Measurements from ENCODE around the gene SALL2. TPM values are rescaled to one million over a fixed set of nuclear protein-coding genes. Genes with fewer than 3 reads are reported as not detected.
A peak's percentile ranks its signal among the peaks of the same experiment; 100 is the strongest.

SALL2 gene
- total and polyA plus RNA-seq, 10 of the 15 experiments (the other 5 are each of a cell fraction or from before 2014, with no cell fraction given) = 1.6 to 6.2 (median 2.1) TPM

DNA sequence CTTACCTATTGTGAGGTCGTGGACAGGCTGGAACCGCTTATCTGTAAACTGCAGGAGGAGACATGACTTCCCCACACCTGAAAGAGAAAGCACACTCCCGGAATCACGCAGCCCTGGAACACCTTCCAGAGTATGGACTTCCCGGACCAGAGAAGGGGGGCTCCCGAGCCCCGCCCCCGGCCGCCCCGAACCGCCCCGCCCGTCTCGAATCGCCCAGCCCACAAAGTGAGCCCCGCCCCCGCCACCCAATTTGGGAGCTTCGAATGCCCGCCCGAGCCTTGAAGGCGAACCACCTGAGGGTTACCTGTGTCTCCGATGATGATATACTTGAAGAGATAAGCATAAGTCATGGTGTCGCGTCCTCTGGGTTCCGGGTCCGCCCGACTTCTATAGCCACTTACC is 49.6 kb downstream of the SALL2 start:
- H4K20me1 ChIP-seq (ENCODE audit: control insufficient read depth, insufficient read depth) = no peaks in the 10 kb centered on the region
- H2AFZ ChIP-seq (ENCODE audit: control insufficient read depth, low read depth, low read length) = peak overlapping the region; percentile 88
- FAIRE-seq = no peak
- WGBS (ENCODE audit: insufficient coverage, insufficient replicate concordance, low lambda C conversion rate, missing lambda C conversion rate) = under 1% methylated on average over 27 of the region's 27 CpGs
- intact Hi-C loops (cut with micrococcal nuclease; ENCODE audit: unreplicated experiment) (loop anchor here (1.0 kb wide), 1 partner anchor 39 kb away; no protein-coding TSS in a partner anchor), in situ Hi-C loops (cut with MboI) (no loop called here)
- H3K27me3 ChIP-seq (replicated peaks in 1 of 2; ENCODE audit: control insufficient read depth in 2 of 2, insufficient read depth in 2 of 2, low read length in 1 of 2) = no peaks in the 10 kb centered on the region
- peaks cover 5% of the 10 kb centered on the region for H3K4me1 ChIP-seq (ENCODE audit: control insufficient read depth, insufficient read depth, low read length)
- RAD21 ChIA-PET (ENCODE audit: unreplicated experiment) = interaction anchor here (0.5 to 1.7 kb wide), 7 partner anchors 20 to 1086 kb away, joined by 3 to 4 read pairs (median 4); partner anchors contain the start of gene CHD8
- ATAC-seq = peak; percentile 70
- no peaks in the 10 kb centered on the region for H3K9me3 ChIP-seq (replicated peaks; ENCODE audit: control insufficient read depth, insufficient read depth, low read length)
- H3K36me3 ChIP-seq (ENCODE audit: control insufficient read depth in 2 of 2, insufficient read depth in 2 of 2, low read length in 1 of 2) = peaks cover 0 to 3% of the 10 kb centered on the region in 2 experiments; a peak in 1 of 4 replicates
- CTCF ChIA-PET = interaction anchor here (0.6 to 4.0 kb wide), 9 partner anchors 11 to 464 kb away, joined by 3 to 31 read pairs (median 4); partner anchors contain the start of genes CHD8 and METTL3
- BruUV-seq (replicated peaks) = no TSS peak
- H3K4me2 ChIP-seq (ENCODE audit: control insufficient read depth, insufficient read depth) = peak overlapping the region; percentile 88; the same call in 1 of the 2 replicates
- H3K9ac ChIP-seq (ENCODE audit: control insufficient read depth, insufficient read depth, low read length) = peak overlapping the region; percentile 65; the same call in 1 of the 2 replicates
- peaks cover 27% of the 10 kb centered on the region for H3K79me2 ChIP-seq (ENCODE audit: control insufficient read depth, insufficient read depth, low read length)
- DNase-seq (ENCODE audit: low read depth, low spot score) = no peak
- SMC1A ChIA-PET (ENCODE audit: uncharacterized antibody, unreplicated experiment) = interaction anchor here (0.7 to 4.1 kb wide), 6 partner anchors 22 to 206 kb away, joined by 3 to 19 read pairs (median 4); partner anchors contain the start of gene SALL2
- H3K4me3 ChIP-seq = peak overlapping the region; percentile 99
- peak overlapping the region; percentile 34 for H3K27ac ChIP-seq (ENCODE audit: control insufficient read depth, insufficient read depth)
- POLR2A ChIA-PET = interaction anchor here (1.0 to 2.6 kb wide), 6 partner anchors 20 to 62 kb away, joined by 3 to 6 read pairs (median 5); partner anchors contain the start of genes CHD8 and SALL2
- no peak for TF ChIP-seq BACH1 (IDR thresholded peaks at IDR 0.05; ENCODE audit: borderline replicate concordance)
- no peak for TF ChIP-seq STAT3 (IDR thresholded peaks at IDR 0.05; ENCODE audit: low read depth, low read length)
- no peak for TF ChIP-seq NR2C2 (IDR thresholded peaks at IDR 0.05; ENCODE audit: borderline replicate concordance, control insufficient read depth, insufficient read length, low read depth)
- no peak for TF ChIP-seq SPI1 (IDR thresholded peaks at IDR 0.05; ENCODE audit: borderline replicate concordance, insufficient read depth, low read depth, low read length)
- no peak for TF ChIP-seq BMI1 (IDR thresholded peaks at IDR 0.05; ENCODE audit: borderline replicate concordance)
- peak; percentile 16; the same call in 1 of the 2 replicates for TF ChIP-seq RUNX3 (IDR thresholded peaks at IDR 0.05; ENCODE audit: low read length)
- TF ChIP-seq CBFB (IDR thresholded peaks at IDR 0.05; ENCODE audit: low read depth) = peak; percentile 5; the same call in 1 of the 2 replicates
- TF ChIP-seq SUZ12 (IDR thresholded peaks at IDR 0.05; ENCODE audit: unreplicated experiment) = no peak
- TF ChIP-seq SMARCA5 (IDR thresholded peaks at IDR 0.05) = no peak
- peak; percentile 39 for TF ChIP-seq PML (IDR thresholded peaks at IDR 0.05; ENCODE audit: low read length)
- TF ChIP-seq ZBED1 (IDR thresholded peaks at IDR 0.05; ENCODE audit: borderline replicate concordance) = no peak
- TF ChIP-seq, protein P1, sequence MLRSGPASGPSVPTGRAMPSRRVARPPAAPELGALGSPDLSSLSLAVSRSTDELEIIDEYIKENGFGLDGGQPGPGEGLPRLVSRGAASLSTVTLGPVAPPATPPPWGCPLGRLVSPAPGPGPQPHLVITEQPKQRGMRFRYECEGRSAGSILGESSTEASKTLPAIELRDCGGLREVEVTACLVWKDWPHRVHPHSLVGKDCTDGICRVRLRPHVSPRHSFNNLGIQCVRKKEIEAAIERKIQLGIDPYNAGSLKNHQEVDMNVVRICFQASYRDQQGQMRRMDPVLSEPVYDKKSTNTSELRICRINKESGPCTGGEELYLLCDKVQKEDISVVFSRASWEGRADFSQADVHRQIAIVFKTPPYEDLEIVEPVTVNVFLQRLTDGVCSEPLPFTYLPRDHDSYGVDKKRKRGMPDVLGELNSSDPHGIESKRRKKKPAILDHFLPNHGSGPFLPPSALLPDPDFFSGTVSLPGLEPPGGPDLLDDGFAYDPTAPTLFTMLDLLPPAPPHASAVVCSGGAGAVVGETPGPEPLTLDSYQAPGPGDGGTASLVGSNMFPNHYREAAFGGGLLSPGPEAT (IDR thresholded peaks at IDR 0.05; ENCODE audit: low read depth) = no peak
- TF ChIP-seq SMAD5 (IDR thresholded peaks at IDR 0.05; ENCODE audit: low read depth) = no peak
- no peak for TF ChIP-seq IKZF1 (conservative IDR thresholded peaks at IDR 0.05)
- TF ChIP-seq CHD1 (IDR thresholded peaks at IDR 0.05; ENCODE audit: low read depth, low read length) = no peak
- TF ChIP-seq POLR2AphosphoS5 (IDR thresholded peaks at IDR 0.05; ENCODE audit: low read length) = peak; percentile 68; the same call in 1 of the 2 replicates
- TF ChIP-seq SP1 (IDR thresholded peaks at IDR 0.05; ENCODE audit: low read depth, low read length) = no peak
- 0 out of 2 replicates have a peak, but pooled peaks have one; percentile 19 for TF ChIP-seq POLR2AphosphoS2 (IDR thresholded peaks at IDR 0.05; ENCODE audit: low read depth, low read length)
- TF ChIP-seq, protein P2, sequence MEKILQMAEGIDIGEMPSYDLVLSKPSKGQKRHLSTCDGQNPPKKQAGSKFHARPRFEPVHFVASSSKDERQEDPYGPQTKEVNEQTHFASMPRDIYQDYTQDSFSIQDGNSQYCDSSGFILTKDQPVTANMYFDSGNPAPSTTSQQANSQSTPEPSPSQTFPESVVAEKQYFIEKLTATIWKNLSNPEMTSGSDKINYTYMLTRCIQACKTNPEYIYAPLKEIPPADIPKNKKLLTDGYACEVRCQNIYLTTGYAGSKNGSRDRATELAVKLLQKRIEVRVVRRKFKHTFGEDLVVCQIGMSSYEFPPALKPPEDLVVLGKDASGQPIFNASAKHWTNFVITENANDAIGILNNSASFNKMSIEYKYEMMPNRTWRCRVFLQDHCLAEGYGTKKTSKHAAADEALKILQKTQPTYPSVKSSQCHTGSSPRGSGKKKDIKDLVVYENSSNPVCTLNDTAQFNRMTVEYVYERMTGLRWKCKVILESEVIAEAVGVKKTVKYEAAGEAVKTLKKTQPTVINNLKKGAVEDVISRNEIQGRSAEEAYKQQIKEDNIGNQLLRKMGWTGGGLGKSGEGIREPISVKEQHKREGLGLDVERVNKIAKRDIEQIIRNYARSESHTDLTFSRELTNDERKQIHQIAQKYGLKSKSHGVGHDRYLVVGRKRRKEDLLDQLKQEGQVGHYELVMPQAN (conservative IDR thresholded peaks at IDR 0.05) = no peak
- TF ChIP-seq CBX3 (IDR thresholded peaks at IDR 0.05; ENCODE audit: borderline replicate concordance, low read depth) = no peak
- 0 out of 3 replicates have a peak, but pooled peaks of 1 of the 2 experiments have one; percentile 52 for TF ChIP-seq EGR1 (IDR thresholded peaks at IDR 0.05; ENCODE audit: borderline replicate concordance in 1 of 2, low read depth in 2 of 2, low read length in 2 of 2)
- TF ChIP-seq, protein P3, sequence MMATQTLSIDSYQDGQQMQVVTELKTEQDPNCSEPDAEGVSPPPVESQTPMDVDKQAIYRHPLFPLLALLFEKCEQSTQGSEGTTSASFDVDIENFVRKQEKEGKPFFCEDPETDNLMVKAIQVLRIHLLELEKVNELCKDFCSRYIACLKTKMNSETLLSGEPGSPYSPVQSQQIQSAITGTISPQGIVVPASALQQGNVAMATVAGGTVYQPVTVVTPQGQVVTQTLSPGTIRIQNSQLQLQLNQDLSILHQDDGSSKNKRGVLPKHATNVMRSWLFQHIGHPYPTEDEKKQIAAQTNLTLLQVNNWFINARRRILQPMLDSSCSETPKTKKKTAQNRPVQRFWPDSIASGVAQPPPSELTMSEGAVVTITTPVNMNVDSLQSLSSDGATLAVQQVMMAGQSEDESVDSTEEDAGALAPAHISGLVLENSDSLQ (IDR thresholded peaks at IDR 0.05) = no peak

All from GM12878 (cell line).